ENCODE measurements around the gene NDUFA6. TPM values are rescaled to one million over a fixed set of nuclear protein-coding genes. Genes with fewer than 3 reads are reported as not detected.

Gene NDUFA6
- total and polyA plus RNA-seq, 10 of the 15 experiments (the other 5 are each of a cell fraction or from before 2014, with no cell fraction given) = 85.9 to 511 (median 128) TPM

GRCh38 chr22:42090596-42091454, at the start of gene NDUFA6 (continued):
- TF ChIP-seq USF1 (IDR thresholded peaks at IDR 0.05; ENCODE audit: borderline replicate concordance, extremely low read length, insufficient read depth, low read depth, low read length) = no peak
- peak; percentile 68 for TF ChIP-seq NKRF (conservative IDR thresholded peaks at IDR 0.05)
- TF ChIP-seq JUND (IDR thresholded peaks at IDR 0.05; ENCODE audit: low read depth, low read length) = peak; percentile 48; the same call in 1 of the 2 replicates
- TF ChIP-seq HDAC6 (IDR thresholded peaks at IDR 0.05; ENCODE audit: unreplicated experiment) = peak; percentile 54
- peak; percentile 73; the same call in 1 of the 2 replicates for TF ChIP-seq NFYB (IDR thresholded peaks at IDR 0.05; ENCODE audit: insufficient read depth, low read depth, low read length)
- TF ChIP-seq CEBPB (IDR thresholded peaks at IDR 0.05; ENCODE audit: borderline replicate concordance in 1 of 2, low read depth in 2 of 2, low read length in 2 of 2) = no peak
- no peak for TF ChIP-seq FOXM1 (IDR thresholded peaks at IDR 0.05; ENCODE audit: low read depth, low read length)
- TF ChIP-seq TARDBP (IDR thresholded peaks at IDR 0.05; ENCODE audit: borderline replicate concordance) = no peak
- TF ChIP-seq HCFC1 (IDR thresholded peaks at IDR 0.05; ENCODE audit: low read length) = peak; percentile 26; the same call in 1 of the 2 replicates
- no peak for TF ChIP-seq RAD51 (IDR thresholded peaks at IDR 0.05)
- TF ChIP-seq PKNOX1 (IDR thresholded peaks at IDR 0.05) = peak; percentile 92
- TF ChIP-seq NBN (IDR thresholded peaks at IDR 0.05) = peak; percentile 14
- no peak for TF ChIP-seq ZSCAN29 (IDR thresholded peaks at IDR 0.05)
- TF ChIP-seq SUPT20H (IDR thresholded peaks at IDR 0.05; ENCODE audit: borderline replicate concordance, control insufficient read depth, low read depth, low read length) = no peak
- TF ChIP-seq KLF5 (IDR thresholded peaks at IDR 0.05; ENCODE audit: partially characterized antibody) = no peak
- TF ChIP-seq CBX5 (IDR thresholded peaks at IDR 0.05; ENCODE audit: low read depth) = no peak
- peak; percentile 98 for TF ChIP-seq NRF1 (conservative IDR thresholded peaks at IDR 0.05; ENCODE audit: low read depth, low read length)
- no peak for TF ChIP-seq JUNB (IDR thresholded peaks at IDR 0.05)
- peak; percentile 22; the same call in 1 of the 2 replicates for TF ChIP-seq ATF7 (IDR thresholded peaks at IDR 0.05; ENCODE audit: low read depth)
- TF ChIP-seq SUZ12 (IDR thresholded peaks at IDR 0.05; ENCODE audit: unreplicated experiment) = no peak
- TF ChIP-seq BCL3 (IDR thresholded peaks at IDR 0.05; ENCODE audit: borderline replicate concordance, insufficient read depth, low read depth, low read length, poor library complexity, severe bottlenecking) = peak; percentile 57
- no peak for TF ChIP-seq USF2 (IDR thresholded peaks at IDR 0.05; ENCODE audit: borderline replicate concordance, low read depth, low read length)
- no peak for TF ChIP-seq ZNF217 (IDR thresholded peaks at IDR 0.05)
- TF ChIP-seq SRF (IDR thresholded peaks at IDR 0.05; ENCODE audit: low read depth in 2 of 2, low read length in 2 of 2) = no peak

Measured in GM12878 (cell line).